Ascending aorta (tissue), 2 donors: ENCODE results near the gene QSOX1. TPM values are rescaled to one million over a fixed set of nuclear protein-coding genes. Genes with fewer than 3 reads are reported as not detected.

Experiments used
- DNase-seq, 2 donors: peaks; one replicate each; pipeline ENCODE4 v3.0.0-alpha.2; 2019; ENCODE audit warnings: low spot score in 2 of 2
- H3K27ac ChIP-seq, 2 donors: fragments of 200-600 bp; sonication (generic); one replicate each; pipeline ENCODE4 v1.5.1; 2016 to 2017; ENCODE audit warnings: mild to moderate bottlenecking in 1 of 2
- H3K27me3 ChIP-seq: fragments of 200-600 bp; sonication (generic); one replicate; pipeline ENCODE4 v1.5.1; 2017
- H3K36me3 ChIP-seq, 2 donors: fragments of 200-600 bp; sonication (generic); one replicate each; pipeline ENCODE4 v1.5.1; 2016
- H3K4me1 ChIP-seq, 2 donors: fragments of 200-600 bp; sonication (generic); one replicate each; pipeline ENCODE4 v1.5.1; 2016 to 2017; ENCODE audit warnings: mild to moderate bottlenecking in 1 of 2
- H3K4me3 ChIP-seq, 2 donors: fragments of 200-600 bp; sonication (generic); one replicate each; pipeline ENCODE4 v1.5.1; 2016 to 2017; ENCODE audit warnings: mild to moderate bottlenecking in 1 of 2
- H3K9me3 ChIP-seq, 2 donors: fragments of 200-600 bp; sonication (generic); one replicate each; pipeline ENCODE4 v1.5.1; 2016
- intact Hi-C: fragments of 100-400 bp; cut with DNase I; formaldehyde crosslinking; loops from one replicate; pipeline ENCODE4 v1.15.1; 2023
- total RNA-seq: library from RNA; depleted of rRNA; stranded (reverse); fragments of >200 nt; gene quantifications from one replicate; pipeline ENCODE4 v1.1.0, GENCODE V29; 2016
- TF ChIP-seq, protein P1 (sequence below), 3 experiments: fragments of 200-600 bp in 2 of 3; fragments of 450-650 bp in 1 of 3; sonication (generic) in 2 of 3; IDR thresholded peaks; one replicate each; pipeline ENCODE4 v1.5.1; 2016 to 2019; ENCODE audit warnings: antibody characterized with exemption in 3 of 3, mild to moderate bottlenecking in 1 of 3, moderate library complexity in 1 of 3

QSOX1 gene
- total RNA-seq, 1 donor from 2014 or later = 200 TPM

DNA sequence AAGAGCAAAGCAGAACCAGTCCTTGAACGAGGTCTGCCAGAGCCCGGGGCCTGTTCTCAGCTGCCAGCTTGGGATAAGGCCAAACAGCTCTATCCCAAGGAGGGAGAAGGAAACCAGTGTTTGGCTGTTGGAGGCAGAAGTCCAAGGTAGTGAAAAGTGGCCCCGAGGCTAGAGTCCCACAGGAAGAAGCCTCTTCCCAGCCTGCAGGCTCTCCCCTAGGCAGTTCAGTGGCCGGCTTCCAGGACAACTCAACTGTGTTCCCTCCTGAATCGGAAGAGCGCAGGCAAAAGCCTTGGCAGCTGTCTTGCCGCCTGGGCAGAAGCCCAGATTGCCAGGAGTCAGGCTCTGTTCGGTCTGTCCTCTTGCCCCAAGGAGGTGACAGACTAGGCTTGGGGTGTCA is 19.3 kb downstream of the QSOX1 start:
- Histone ChIP-seq H3K27ac (peak overlapping the region; percentile 36 to 48), H3K4me1 (peaks cover 0 to 10% of the 10 kb centered on the region in 2 donors), H3K9me3 (no peaks in the 10 kb centered on the region), H3K27me3 (no peaks in the 10 kb centered on the region), H3K4me3 (no peak overlapping the region), H3K36me3 (no peaks in the 10 kb centered on the region)
- DNase-seq = peak in 1 of 2 donors; percentile 76
- TF ChIP-seq, protein P1, sequence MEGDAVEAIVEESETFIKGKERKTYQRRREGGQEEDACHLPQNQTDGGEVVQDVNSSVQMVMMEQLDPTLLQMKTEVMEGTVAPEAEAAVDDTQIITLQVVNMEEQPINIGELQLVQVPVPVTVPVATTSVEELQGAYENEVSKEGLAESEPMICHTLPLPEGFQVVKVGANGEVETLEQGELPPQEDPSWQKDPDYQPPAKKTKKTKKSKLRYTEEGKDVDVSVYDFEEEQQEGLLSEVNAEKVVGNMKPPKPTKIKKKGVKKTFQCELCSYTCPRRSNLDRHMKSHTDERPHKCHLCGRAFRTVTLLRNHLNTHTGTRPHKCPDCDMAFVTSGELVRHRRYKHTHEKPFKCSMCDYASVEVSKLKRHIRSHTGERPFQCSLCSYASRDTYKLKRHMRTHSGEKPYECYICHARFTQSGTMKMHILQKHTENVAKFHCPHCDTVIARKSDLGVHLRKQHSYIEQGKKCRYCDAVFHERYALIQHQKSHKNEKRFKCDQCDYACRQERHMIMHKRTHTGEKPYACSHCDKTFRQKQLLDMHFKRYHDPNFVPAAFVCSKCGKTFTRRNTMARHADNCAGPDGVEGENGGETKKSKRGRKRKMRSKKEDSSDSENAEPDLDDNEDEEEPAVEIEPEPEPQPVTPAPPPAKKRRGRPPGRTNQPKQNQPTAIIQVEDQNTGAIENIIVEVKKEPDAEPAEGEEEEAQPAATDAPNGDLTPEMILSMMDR (IDR thresholded peaks at IDR 0.05) = no peak
- intact Hi-C loops = no loop called here

DNA sequence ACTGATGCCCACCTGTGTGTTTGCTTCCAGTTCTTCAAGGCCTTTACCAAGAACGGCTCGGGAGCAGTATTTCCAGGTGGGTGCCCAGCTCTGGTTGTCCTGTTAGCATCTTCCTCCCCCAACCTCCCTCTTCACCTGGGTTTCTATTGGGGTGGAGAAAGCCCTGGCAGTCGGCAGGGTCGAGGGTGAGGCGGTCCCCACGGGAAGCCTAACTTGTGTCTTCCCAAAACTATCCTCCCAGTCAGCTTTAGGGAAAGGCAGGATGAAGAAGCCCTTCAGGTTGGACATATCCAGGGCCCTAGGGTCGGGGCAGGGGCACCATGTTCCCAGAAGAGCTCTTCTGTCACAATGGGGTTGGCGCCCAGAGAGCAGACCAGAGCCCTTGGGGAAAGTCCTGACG is 20.6 kb downstream of the QSOX1 start:
- no peaks in the 10 kb centered on the region for H3K27me3 ChIP-seq
- no peak for DNase-seq
- H3K36me3 ChIP-seq = no peaks in the 10 kb centered on the region
- intact Hi-C loops = loop anchor here (5.0 kb wide), 1 partner anchor 58 kb away; no protein-coding TSS in a partner anchor
- TF ChIP-seq, protein P1 (IDR thresholded peaks at IDR 0.05) = no peak
- H3K4me3 ChIP-seq = no peak overlapping the region
- H3K27ac ChIP-seq = no peak overlapping the region
- H3K9me3 ChIP-seq = no peaks in the 10 kb centered on the region
- peaks cover 0 to 10% of the 10 kb centered on the region in 2 donors for H3K4me1 ChIP-seq

DNA sequence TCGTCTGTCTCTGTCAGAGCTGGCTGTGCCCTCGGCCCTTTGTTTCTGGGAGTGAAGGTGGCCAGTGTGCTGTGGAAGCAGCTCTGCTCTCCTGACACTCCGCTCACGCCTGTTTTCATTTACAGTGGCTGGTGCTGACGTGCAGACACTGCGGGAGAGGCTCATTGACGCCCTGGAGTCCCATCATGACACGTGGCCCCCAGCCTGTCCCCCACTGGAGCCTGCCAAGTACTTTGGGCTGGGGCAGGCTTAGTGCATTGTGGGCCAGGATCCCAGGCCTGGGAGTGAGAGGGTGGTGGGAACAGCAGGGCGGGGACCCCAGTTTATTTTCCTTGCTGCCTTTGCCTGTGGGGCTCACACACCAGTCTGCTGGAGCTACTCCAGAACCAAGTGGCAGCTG is 21.1 kb downstream of the QSOX1 start:
- intact Hi-C loops = loop anchor here (5.0 kb wide), 1 partner anchor 59 kb away; no protein-coding TSS in a partner anchor
- Histone ChIP-seq H3K27ac (no peak overlapping the region), H3K36me3 (peaks cover 0 to 2% of the 10 kb centered on the region in 2 donors), H3K9me3 (no peaks in the 10 kb centered on the region), H3K27me3 (no peaks in the 10 kb centered on the region), H3K4me1 (peaks cover 0 to 10% of the 10 kb centered on the region in 2 donors), H3K4me3 (no peak overlapping the region)
- TF ChIP-seq, protein P1 (IDR thresholded peaks at IDR 0.05) = no peak
- DNase-seq = no peak

DNA sequence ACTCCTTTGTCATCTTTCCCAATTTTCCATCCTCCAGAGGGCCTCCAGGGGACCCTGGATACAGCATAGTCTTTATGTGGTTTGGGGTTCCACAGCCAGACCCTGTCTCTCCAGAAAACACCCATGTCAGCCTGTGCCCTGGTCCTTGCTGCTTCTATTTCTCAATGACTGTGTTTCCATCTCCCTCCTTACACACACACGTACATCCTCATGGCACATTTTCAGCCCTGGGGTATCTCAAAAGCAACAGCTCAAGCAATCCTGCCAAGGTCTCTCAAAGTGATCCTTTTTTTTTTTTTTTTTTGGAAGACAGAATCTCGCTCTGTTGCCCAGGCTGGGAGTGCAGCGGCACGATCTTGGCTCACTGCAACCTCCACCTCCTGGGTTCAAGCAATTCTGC is 22.3 kb downstream of the QSOX1 start:
- H3K9me3 ChIP-seq = no peaks in the 10 kb centered on the region
- H3K36me3 ChIP-seq = peaks cover 0 to 9% of the 10 kb centered on the region in 2 donors
- intact Hi-C loops = loop anchor here (5.0 kb wide), 1 partner anchor 60 kb away; no protein-coding TSS in a partner anchor
- no peak overlapping the region for H3K27ac ChIP-seq
- peaks cover 0 to 10% of the 10 kb centered on the region in 2 donors for H3K4me1 ChIP-seq
- no peaks in the 10 kb centered on the region for H3K27me3 ChIP-seq
- no peak overlapping the region for H3K4me3 ChIP-seq
- TF ChIP-seq, protein P1 (IDR thresholded peaks at IDR 0.05) = no peak
- DNase-seq = no peak

DNA sequence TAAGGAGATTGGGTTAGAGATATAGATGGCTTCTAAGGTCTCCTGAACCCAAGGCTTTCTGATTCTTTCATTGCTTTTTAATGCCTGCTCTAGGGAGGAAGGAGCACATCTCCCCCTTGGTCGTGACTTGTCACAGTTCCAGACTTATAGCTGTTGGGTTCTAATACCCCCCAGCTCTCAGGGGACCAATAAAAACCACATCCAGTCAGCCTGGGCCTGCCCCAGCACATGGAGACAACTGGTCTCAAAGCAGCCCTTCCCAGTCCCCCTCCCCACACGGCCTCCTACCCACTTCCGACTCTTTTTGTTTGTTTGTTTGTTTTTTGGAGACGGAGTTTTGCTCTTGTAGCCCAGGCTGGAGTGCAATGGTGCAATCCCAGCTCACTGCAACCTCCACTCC is 23.3 kb downstream of the QSOX1 start:
- Histone ChIP-seq H3K4me1 (peaks cover 0 to 10% of the 10 kb centered on the region in 2 donors), H3K27me3 (no peaks in the 10 kb centered on the region), H3K4me3 (no peak overlapping the region), H3K9me3 (no peaks in the 10 kb centered on the region), H3K36me3 (peaks cover 6 to 19% of the 10 kb centered on the region in 2 donors), H3K27ac (no peak overlapping the region)
- no peak for DNase-seq
- TF ChIP-seq, protein P1 (IDR thresholded peaks at IDR 0.05) = no peak
- intact Hi-C loops = loop anchor here (5.0 kb wide), 1 partner anchor 61 kb away; no protein-coding TSS in a partner anchor
